ENCODE results near the gene ADAM12.
A peak's percentile ranks its signal among the peaks of the same experiment; 100 is the strongest.

ADAM12 gene

GRCh38 chr10:126264102-126265018 lies 123.9 kb downstream of the ADAM12 start:
- TF ChIP-seq CTCF (IDR thresholded peaks at IDR 0.05; ENCODE audit: unreplicated experiment in 3 of 3): no peak
- Mint-ChIP-seq H3K4me1 (peaks cover 34% of the 10 kb centered on the region), H3K36me3 (ENCODE audit: low read depth) (peaks cover 20% of the 10 kb centered on the region), H3K27ac (peak overlapping the region in 2 of 3 experiments; percentile 29 to 44), H3K27me3 (ENCODE audit: low read depth) (no peaks in the 10 kb centered on the region), H3K4me3 (no peak overlapping the region), H3K9me3 (peaks cover 29% of the 10 kb centered on the region)

DNA sequence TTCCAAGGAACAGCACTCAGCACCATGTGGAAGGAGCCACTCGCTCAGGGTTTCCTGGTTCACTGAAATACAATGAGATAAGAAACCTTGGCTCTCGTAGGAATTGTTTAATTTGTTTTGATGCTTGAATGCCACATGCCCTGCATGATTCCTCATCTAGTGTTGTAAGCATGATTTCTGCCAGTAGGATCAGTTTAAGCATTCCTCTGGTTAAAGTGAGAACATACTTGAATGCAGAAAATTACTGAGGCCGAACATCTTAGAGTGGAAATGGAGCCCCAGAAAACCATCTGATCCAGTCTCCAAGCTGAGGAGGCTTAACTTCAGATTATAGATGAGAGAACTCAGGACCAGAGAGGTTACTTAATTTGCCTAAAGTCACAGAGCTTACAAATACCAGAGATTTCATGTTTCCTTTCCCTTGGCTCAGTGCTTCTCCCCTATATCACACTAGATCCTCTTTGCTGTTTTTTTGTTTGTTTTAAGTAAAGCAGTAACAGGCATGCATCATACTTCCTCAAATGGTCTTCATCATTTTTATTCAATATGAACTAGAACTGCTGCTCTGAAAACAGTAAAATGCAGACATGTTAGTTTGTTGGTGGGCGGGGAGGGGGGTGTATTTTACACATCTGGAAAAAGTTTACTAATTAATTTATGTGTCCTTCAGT lies 125.1 kb downstream of the ADAM12 start:
- H3K27me3 Mint-ChIP-seq (ENCODE audit: low read depth): no peaks in the 10 kb centered on the region

DNA sequence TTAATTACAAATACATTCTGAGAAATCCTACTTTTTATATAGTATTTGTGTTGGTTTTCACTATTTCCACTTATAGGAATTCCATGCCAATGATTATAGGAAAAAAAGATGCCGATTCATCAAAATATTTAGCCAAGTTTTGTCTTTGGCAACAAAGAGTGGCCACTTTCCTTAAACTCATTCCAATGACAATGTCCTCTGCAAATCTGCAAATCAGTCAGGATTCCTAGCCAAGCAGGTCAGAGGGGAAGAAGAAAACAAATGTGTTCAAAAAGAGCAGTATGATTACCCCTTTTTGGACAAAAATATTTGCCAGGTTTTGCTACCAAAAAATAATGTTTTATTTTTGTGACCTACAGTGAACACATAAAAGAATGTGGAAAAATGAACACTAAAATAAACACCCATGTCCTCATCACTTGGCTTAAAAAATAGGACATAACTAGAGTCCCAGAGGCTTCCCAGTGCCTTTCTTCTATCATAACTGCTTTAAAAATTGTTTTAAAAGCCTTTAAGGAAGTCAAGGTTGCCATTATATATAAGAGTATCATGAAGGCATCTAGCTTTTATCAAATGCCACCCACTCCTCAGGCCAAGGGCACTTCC lies 125.9 kb downstream of the ADAM12 start:
- Mint-ChIP-seq H3K36me3 (ENCODE audit: low read depth) (peaks cover 20% of the 10 kb centered on the region), H3K4me3 (no peak overlapping the region), H3K4me1 (peaks cover 39% of the 10 kb centered on the region), H3K27me3 (ENCODE audit: low read depth) (no peaks in the 10 kb centered on the region), H3K27ac (peak overlapping the region in 1 of 3 experiments; percentile 37), H3K9me3 (peaks cover 22% of the 10 kb centered on the region)
- TF ChIP-seq CTCF (IDR thresholded peaks at IDR 0.05; ENCODE audit: unreplicated experiment in 3 of 3): no peak

More for the DNA sequence above, 125.1 kb downstream of the ADAM12 start:
- Mint-ChIP-seq H3K4me3 (no peak overlapping the region), H3K36me3 (ENCODE audit: low read depth) (peaks cover 20% of the 10 kb centered on the region), H3K27ac (peak overlapping the region in 2 of 3 experiments; percentile 33 to 37), H3K4me1 (peaks cover 39% of the 10 kb centered on the region), H3K9me3 (peaks cover 26% of the 10 kb centered on the region)
- no peak for TF ChIP-seq CTCF (IDR thresholded peaks at IDR 0.05; ENCODE audit: unreplicated experiment in 3 of 3)

- peaks cover under 1% of the 10 kb centered on the region for H3K36me3 Mint-ChIP-seq (ENCODE audit: low read depth)
- no peak overlapping the region for H3K4me3 Mint-ChIP-seq
- H3K9me3 Mint-ChIP-seq: peaks cover under 1% of the 10 kb centered on the region
Measured at GRCh38 chr10:126259760-126260479, 128.4 kb downstream of the ADAM12 start.

More at GRCh38 chr10:126259760-126260479, 128.4 kb downstream of the ADAM12 start:
- no peak overlapping the region for H3K27ac Mint-ChIP-seq
- no peak for TF ChIP-seq CTCF (IDR thresholded peaks at IDR 0.05; ENCODE audit: unreplicated experiment in 3 of 3)
- H3K27me3 Mint-ChIP-seq (ENCODE audit: low read depth): no peaks in the 10 kb centered on the region
- H3K4me1 Mint-ChIP-seq: peaks cover 44% of the 10 kb centered on the region

All from nephron (organoid).